GM21825 (cell line): ENCODE data around the gene SSTR4.

Experiments used
- ATAC-seq: cut with Tn5 transposase; IDR thresholded peaks from one replicate; pipeline ENCODE4 v1.9.1; 2021; ENCODE audit warnings: mild to moderate bottlenecking, moderate library complexity; ENCODE audit not compliant: unreplicated experiment

The SSTR4 gene

GRCh38 chr20:23039885-23040508 lies 4.9 kb downstream of the SSTR4 start:
- no peak for ATAC-seq

GRCh38 chr20:23042270-23042669 lies 7.2 kb downstream of the SSTR4 start:
- no peak for ATAC-seq

- ATAC-seq = no peak
Measured at GRCh38 chr20:23043376-23043775, 8.3 kb downstream of the SSTR4 start.

GRCh38 chr20:23046431-23046830 lies 11.3 kb downstream of the SSTR4 start:
- no peak for ATAC-seq

GRCh38 chr20:23047001-23047737 lies 12.1 kb downstream of the SSTR4 start:
- ATAC-seq = no peak

- ATAC-seq = no peak
Measured at GRCh38 chr20:23047738-23048214, 12.7 kb downstream of the SSTR4 start.

GRCh38 chr20:23048283-23049200 lies 13.4 kb downstream of the SSTR4 start:
- ATAC-seq = no peak

- ATAC-seq = no peak
Measured at GRCh38 chr20:23049201-23050075, 14.3 kb downstream of the SSTR4 start, which contains the start of gene THBD. Gene THBD (minus strand): TSS chr20:23049672. CDS start chr20:23049504, 168 bp downstream.

GRCh38 chr20:23050076-23050838 lies 15.1 kb downstream of the SSTR4 start:
- ATAC-seq = no peak

GRCh38 chr20:23050847-23051627 lies 15.9 kb downstream of the SSTR4 start:
- no peak for ATAC-seq

GRCh38 chr20:23052904-23053303 lies 17.8 kb downstream of the SSTR4 start:
- ATAC-seq = no peak

GRCh38 chr20:23058240-23058639 lies 23.1 kb downstream of the SSTR4 start:
- no peak for ATAC-seq

GRCh38 chr20:23059001-23059400 lies 23.9 kb downstream of the SSTR4 start:
- ATAC-seq = no peak

- no peak for ATAC-seq
Measured at GRCh38 chr20:23059846-23060245, 24.7 kb downstream of the SSTR4 start.

GRCh38 chr20:23060629-23061028 lies 25.5 kb downstream of the SSTR4 start:
- ATAC-seq = no peak

- no peak for ATAC-seq
Measured at GRCh38 chr20:23061262-23061661, 26.1 kb downstream of the SSTR4 start.

- no peak for ATAC-seq
Measured at GRCh38 chr20:23061734-23062561, 26.8 kb downstream of the SSTR4 start.

GRCh38 chr20:23062632-23063031 lies 27.5 kb downstream of the SSTR4 start:
- ATAC-seq = no peak
